ENCODE data around the gene LRRC23.

- TF ChIP-seq CTCF (IDR thresholded peaks at IDR 0.05; ENCODE audit: low read depth, low read length) (peak; percentile 68), POLR2A (IDR thresholded peaks at IDR 0.05; ENCODE audit: extremely low read depth, insufficient read length) (peak; percentile 72)
Measured at GRCh38 chr12:6890789-6891645, 13.6 kb upstream of the LRRC23 start.
